K562 (cell line): ENCODE data around the gene LSM11. TPM values are rescaled to one million over a fixed set of nuclear protein-coding genes. Genes with fewer than 3 reads are reported as not detected.

Experiments used
- ATAC-seq: fragments of 200-7000 bp; cut with Tn5 transposase; 3 replicates; pipeline ENCODE4 v1.9.1; 2020; ENCODE audit warnings: moderate library complexity
- BruUV-seq: library from RNA; stranded (reverse); fragments of 400-500 nt; replicated peaks from 2 replicates; lab custom pipeline; 2021; lab: Mats Ljungman, UMichigan
- CTCF ChIA-PET: fragments of 300-600 bp; formaldehyde crosslinking; extraction: SDS; loops from one replicate; lab custom pipeline; 2021; ENCODE audit warnings: low intra/inter-chr PET ratio; lab: Yijun Ruan, JAX
- POLR2A ChIA-PET: fragments of 300-600, 350-650 bp; sonication (Branson Sonifier 250); formaldehyde crosslinking; extraction: SDS; loops from one replicate; lab custom pipeline; 2021; ENCODE audit warnings: antibody characterized with exemption, inconsistent platforms; lab: Yijun Ruan, JAX
- DNase-seq, 4 experiments: peaks; one replicate each; pipeline versions ENCODE4 v3.0.0 to v3.0.0-alpha.2; 2011 to 2018; ENCODE audit warnings: low spot score in 3 of 4, mixed read lengths in 3 of 4; ENCODE audit errors: extremely low read depth in 1 of 4
- FAIRE-seq: peaks from 2 replicates; lab custom pipeline; 2011; peaks lifted over from hg19 to GRCh38; lab: Jason Lieb, UNC
- H2AFZ ChIP-seq: 2 replicates; pipeline ENCODE4 v1.6.0; 2011; ENCODE audit warnings: low read depth, low read length, control low read depth, inconsistent platforms
- H3K27ac ChIP-seq: fragments of 200-600 bp; 3 replicates; pipeline ENCODE4 v1.8.0; 2011; ENCODE audit warnings: low read depth, mild to moderate bottlenecking, control low read depth, inconsistent platforms, low read length, moderate library complexity, mixed read lengths; ENCODE audit errors: extremely low read depth
- H3K27me3 ChIP-seq, 2 experiments: fragments of 300-600 bp in 1 of 2; 2 replicates in 1 of 2; 3 replicates in 1 of 2; pipeline versions ENCODE4 v1.6.0 to v1.8.0; 2011; ENCODE audit warnings: inconsistent platforms in 2 of 2, low read length in 2 of 2, mild to moderate bottlenecking in 1 of 2, mixed read lengths in 1 of 2, moderate library complexity in 1 of 2; ENCODE audit not compliant: control insufficient read depth in 2 of 2, insufficient read depth in 2 of 2
- H3K36me3 ChIP-seq: fragments of 300-600 bp; 3 replicates; pipeline ENCODE4 v1.8.0; 2011; ENCODE audit warnings: mild to moderate bottlenecking, low read length, inconsistent platforms; ENCODE audit not compliant: control insufficient read depth, insufficient read depth
- H3K4me1 ChIP-seq, 2 experiments: fragments of 200-600 bp in 1 of 2; replicated peaks in 1 of 2; 2 replicates in 1 of 2; 3 replicates in 1 of 2; pipeline versions ENCODE4 v1.5.1 to v1.8.0; 2011; ENCODE audit warnings: inconsistent platforms in 2 of 2, low read length in 2 of 2, mild to moderate bottlenecking in 1 of 2, mixed read lengths in 1 of 2, moderate library complexity in 1 of 2; ENCODE audit not compliant: control insufficient read depth in 2 of 2, insufficient read depth in 2 of 2
- H3K4me2 ChIP-seq: 2 replicates; pipeline ENCODE4 v1.6.1; 2011; ENCODE audit warnings: low read length, control low read depth, inconsistent platforms, mixed read lengths; ENCODE audit not compliant: insufficient read depth
- H3K4me3 ChIP-seq: fragments of 200-600 bp; sonication (generic), shearing (Covaris generic); 2 replicates; pipeline ENCODE4 v1.5.1; 2016; ENCODE audit warnings: control low read depth, inconsistent platforms
- H3K79me2 ChIP-seq: fragments of 200-600 bp; 3 replicates; pipeline ENCODE4 v1.8.0; 2011; ENCODE audit warnings: low read length, inconsistent platforms; ENCODE audit not compliant: control insufficient read depth, insufficient read depth
- H3K9ac ChIP-seq, 2 experiments: 2 replicates each; pipeline versions ENCODE4 v1.6.0 to v1.6.1; 2011; ENCODE audit warnings: low read depth in 2 of 2, low read length in 2 of 2, control low read depth in 1 of 2, inconsistent platforms in 1 of 2, mild to moderate bottlenecking in 1 of 2, mixed read lengths in 1 of 2; ENCODE audit not compliant: insufficient read depth in 1 of 2
- H3K9me1 ChIP-seq: one replicate; pipeline ENCODE4 v1.6.0; 2011; ENCODE audit warnings: inconsistent platforms, mild to moderate bottlenecking, low read length, moderate library complexity; ENCODE audit not compliant: control insufficient read depth, insufficient read depth
- H3K9me3 ChIP-seq: replicated peaks from 2 replicates; pipeline ENCODE4 v1.5.1; 2011; ENCODE audit warnings: low read depth, low read length, inconsistent platforms; ENCODE audit not compliant: control insufficient read depth, insufficient read depth
- H4K20me1 ChIP-seq: replicated peaks from 2 replicates; pipeline ENCODE4 v1.6.1; 2011; ENCODE audit warnings: low read length, inconsistent platforms, mixed read lengths; ENCODE audit not compliant: control insufficient read depth, insufficient read depth
- CEBPB ChIP-seq: fragments of 450-650 bp; IDR thresholded peaks from 2 replicates; pipeline ENCODE4 v1.6.1; 2016; ENCODE audit warnings: missing genetic modification characterization, missing compliant biosample characterization
- FOXA3 ChIP-seq, 2 experiments: fragments of 450-650 bp in 1 of 2; sonication (generic) in 1 of 2; formaldehyde crosslinking; IDR thresholded peaks in 1 of 2; conservative IDR thresholded peaks in 1 of 2; 2 replicates each; pipeline versions ENCODE4 v1.4.0 to v1.8.0; 2020 to 2022; ENCODE audit warnings: mild to moderate bottlenecking in 2 of 2, missing genetic modification reagents in 1 of 2
- MCM7 ChIP-seq, 2 experiments: fragments of 450-650 bp; IDR thresholded peaks; 2 replicates each; pipeline ENCODE4 v1.6.1; 2016 to 2018
- NFIC ChIP-seq: fragments of 450-650 bp; IDR thresholded peaks from 2 replicates; pipeline ENCODE4 v1.6.1; 2017; ENCODE audit warnings: mild to moderate bottlenecking, inconsistent platforms
- PCBP2 ChIP-seq: fragments of 200-400 bp; formaldehyde crosslinking; IDR thresholded peaks from 2 replicates; pipeline ENCODE4 v1.6.1; 2018; ENCODE audit warnings: low read length, low read depth, mild to moderate bottlenecking, moderate library complexity; ENCODE audit not compliant: poor library complexity, severe bottlenecking
- SAP30 ChIP-seq: fragments of 200-600 bp; sonication (generic); IDR thresholded peaks from 2 replicates; pipeline ENCODE4 v1.6.1; 2012; ENCODE audit warnings: borderline replicate concordance, low read depth, mild to moderate bottlenecking, moderate library complexity, low read length, control low read depth, inconsistent platforms; ENCODE audit not compliant: insufficient read depth, poor library complexity, severe bottlenecking
- WGBS: fragments of 100-300 bp; shearing (Covaris generic); methylation state at CpG from one replicate; pipeline ENCODE4 v1.1.6; 2016; ENCODE audit warnings: low coverage, mixed read lengths; ENCODE audit not compliant: insufficient coverage; ENCODE audit errors: missing lambda C conversion rate; 5-methylcytosine and 5-hydroxymethylcytosine counted together
- in situ Hi-C: fragments of 300-500 bp; cut with MboI; formaldehyde crosslinking; loops from 4 replicates; pipeline ENCODE4 v1.15.0; 2018; ENCODE audit warnings: inconsistent platforms, mixed read lengths
- intact Hi-C: fragments of 100-400 bp; cut with micrococcal nuclease; formaldehyde crosslinking; loops from 2 replicates; pipeline ENCODE4 v1.14.2; 2022
- polyA plus RNA-seq, 8 experiments: library from polyadenylated mRNA; depleted of rRNA in 4 of 8; stranded (reverse) in 5 of 8; unstranded in 3 of 8; fragments of >200 nt; fragmentation: Nextera tagmentation in 2 of 8; fragmentation: Illumina TruSeq in 1 of 8; extraction: Ambion mirVana in 2 of 8; extraction: Trizol in 1 of 8; gene quantifications; 2 replicates each; pipeline versions ENCODE4 v1.2.1 to v1.2.3, GENCODE V29; 2011 to 2014; ENCODE audit warnings: inconsistent platforms in 1 of 8, missing spikeins in 1 of 8
- total RNA-seq, 7 experiments: library from RNA; depleted of rRNA in 6 of 7; stranded (reverse); fragments of >200 nt in 6 of 7; fragmentation: Illumina TruSeq in 2 of 7; extraction: Trizol in 2 of 7; gene quantifications; 2 replicates each; pipeline versions ENCODE4 v1.2.1 to v1.2.3, GENCODE V29; 2011 to 2021; ENCODE audit warnings: low replicate concordance in 1 of 7
- TF ChIP-seq, protein P1 (sequence below), 3 experiments: fragments of 200-800 bp in 1 of 3; fragments of 250-450 bp in 1 of 3; fragments of 450-650 bp in 1 of 3; sonication (Bioruptor Pico) in 1 of 3; sonication (Bioruptor generic) in 1 of 3; formaldehyde crosslinking in 1 of 3; IDR thresholded peaks; 2 replicates each; pipeline versions ENCODE4 v1.6.1 to v1.8.0; 2016 to 2022; ENCODE audit warnings: mild to moderate bottlenecking in 2 of 3, missing genetic modification characterization in 2 of 3, missing compliant biosample characterization in 1 of 3, moderate library complexity in 1 of 3
- TF ChIP-seq, protein P2 (sequence below): fragments of 250-450 bp; sonication (Bioruptor Pico); IDR thresholded peaks from 2 replicates; pipeline ENCODE4 v1.8.0; 2021; ENCODE audit warnings: mild to moderate bottlenecking, moderate library complexity

The LSM11 gene
- total and polyA plus RNA-seq, 9 of the 15 experiments (the other 6 are each of a cell fraction or from before 2014, with no cell fraction given) = 1.8 to 9.4 (median 4.7) TPM

DNA sequence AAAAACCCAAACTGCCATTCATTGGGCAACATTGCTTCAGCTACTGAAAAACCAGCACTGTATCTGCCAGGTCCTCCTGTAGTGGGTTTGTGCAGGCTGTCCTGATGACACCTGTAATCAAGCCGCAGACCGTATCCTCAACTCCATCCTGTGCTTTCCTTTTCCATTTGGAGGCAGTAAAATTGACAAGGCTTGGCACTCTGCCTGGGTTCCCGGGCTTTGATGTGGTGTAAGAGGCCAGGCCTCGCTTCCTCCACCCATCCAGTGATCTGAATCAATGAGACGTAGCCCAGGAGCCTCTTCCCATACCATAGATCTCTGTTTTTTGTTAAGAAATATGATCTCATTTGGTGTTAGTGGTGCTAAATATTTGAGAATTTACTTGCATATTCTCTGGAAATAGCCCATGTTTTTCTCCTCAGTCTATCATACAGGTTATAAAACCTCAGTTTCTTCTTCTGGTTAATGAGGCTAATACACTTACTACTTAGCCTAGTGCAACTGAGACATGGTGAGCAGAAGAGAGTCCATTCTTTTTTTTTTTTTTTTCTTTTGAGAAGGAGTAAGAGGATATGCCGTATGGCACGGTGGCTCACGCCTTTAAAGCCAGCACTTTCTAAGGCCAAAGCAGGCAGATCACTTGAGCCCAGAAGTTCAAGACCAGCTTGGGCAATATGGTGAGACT is 34.8 kb downstream of the LSM11 start:
- Histone ChIP-seq H3K4me2 (no peak overlapping the region), H2AFZ (0 out of 2 replicates have a peak overlapping the region, but pooled peaks have one; percentile 23), H3K9me1 (no peaks in the 10 kb centered on the region), H4K20me1 (no peaks in the 10 kb centered on the region), H3K4me1 (no peaks in the 10 kb centered on the region), H3K9me3 (no peaks in the 10 kb centered on the region), H3K27ac (no peak overlapping the region), H3K36me3 (no peaks in the 10 kb centered on the region), H3K9ac (no peak overlapping the region; a peak in 1 of 4 replicates), H3K27me3 (peaks cover 7 to 23% of the 10 kb centered on the region in 2 experiments; a peak in 4 of 5 replicates), H3K4me3 (no peak overlapping the region), H3K79me2 (no peaks in the 10 kb centered on the region)
- 6% methylated on average over 7 of the region's 8 CpGs for WGBS
- BruUV-seq = no TSS peak
- ATAC-seq = peak; percentile 25; the same call in 2 of the 3 replicates
- in situ Hi-C loops (no loop called here), intact Hi-C loops (no loop called here)
- DNase-seq = peak in 1 of 4 experiments; percentile 17
- TF ChIP-seq NFIC (0 out of 2 replicates have a peak, but pooled peaks have one; percentile 10), PCBP2 (no peak)
- POLR2A ChIA-PET = no interaction called here
- CTCF ChIA-PET = interaction anchor here (0.6 kb wide), 1 partner anchor 34 kb away, joined by 3 read pairs; no protein-coding TSS in a partner anchor
- FAIRE-seq = no peak

DNA sequence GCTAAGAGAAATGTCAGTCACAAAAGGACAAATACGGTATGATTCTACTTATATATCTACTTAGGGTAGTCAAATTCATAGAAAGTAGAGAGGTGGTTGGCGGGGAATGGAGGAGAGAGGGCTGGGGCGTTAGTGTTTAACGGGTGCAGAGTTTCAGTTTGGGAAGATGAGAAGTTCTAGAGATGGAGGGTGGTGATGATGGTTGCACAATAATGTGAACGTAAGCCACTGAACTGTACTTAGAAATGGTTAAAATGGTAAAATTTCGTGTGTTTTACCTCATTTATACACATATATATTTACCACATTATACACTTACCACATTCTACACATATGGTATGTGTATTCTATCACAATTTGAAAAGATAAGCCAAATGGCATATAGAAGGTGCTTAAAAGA is 35.7 kb downstream of the LSM11 start:
- 5% methylated on average over 6 of the region's 6 CpGs for WGBS
- BruUV-seq = no TSS peak
- FAIRE-seq = no peak
- TF ChIP-seq, protein P1, sequence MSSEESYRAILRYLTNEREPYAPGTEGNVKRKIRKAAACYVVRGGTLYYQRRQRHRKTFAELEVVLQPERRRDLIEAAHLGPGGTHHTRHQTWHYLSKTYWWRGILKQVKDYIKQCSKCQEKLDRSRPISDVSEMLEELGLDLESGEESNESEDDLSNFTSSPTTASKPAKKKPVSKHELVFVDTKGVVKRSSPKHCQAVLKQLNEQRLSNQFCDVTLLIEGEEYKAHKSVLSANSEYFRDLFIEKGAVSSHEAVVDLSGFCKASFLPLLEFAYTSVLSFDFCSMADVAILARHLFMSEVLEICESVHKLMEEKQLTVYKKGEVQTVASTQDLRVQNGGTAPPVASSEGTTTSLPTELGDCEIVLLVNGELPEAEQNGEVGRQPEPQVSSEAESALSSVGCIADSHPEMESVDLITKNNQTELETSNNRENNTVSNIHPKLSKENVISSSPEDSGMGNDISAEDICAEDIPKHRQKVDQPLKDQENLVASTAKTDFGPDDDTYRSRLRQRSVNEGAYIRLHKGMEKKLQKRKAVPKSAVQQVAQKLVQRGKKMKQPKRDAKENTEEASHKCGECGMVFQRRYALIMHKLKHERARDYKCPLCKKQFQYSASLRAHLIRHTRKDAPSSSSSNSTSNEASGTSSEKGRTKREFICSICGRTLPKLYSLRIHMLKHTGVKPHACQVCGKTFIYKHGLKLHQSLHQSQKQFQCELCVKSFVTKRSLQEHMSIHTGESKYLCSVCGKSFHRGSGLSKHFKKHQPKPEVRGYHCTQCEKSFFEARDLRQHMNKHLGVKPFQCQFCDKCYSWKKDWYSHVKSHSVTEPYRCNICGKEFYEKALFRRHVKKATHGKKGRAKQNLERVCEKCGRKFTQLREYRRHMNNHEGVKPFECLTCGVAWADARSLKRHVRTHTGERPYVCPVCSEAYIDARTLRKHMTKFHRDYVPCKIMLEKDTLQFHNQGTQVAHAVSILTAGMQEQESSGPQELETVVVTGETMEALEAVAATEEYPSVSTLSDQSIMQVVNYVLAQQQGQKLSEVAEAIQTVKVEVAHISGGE (CRISPR knock-in tag; IDR thresholded peaks at IDR 0.05) = no peak
- TF ChIP-seq SAP30 (no peak), CEBPB (tag) (peak; percentile 70; the same call in 1 of the 2 replicates), MCM7 (IDR thresholded peaks at IDR 0.05) (no peak), FOXA3 (CRISPR knock-in tag; conservative IDR thresholded peaks at IDR 0.05 in 1 of 2, IDR thresholded peaks at IDR 0.05 in 1 of 2) (no peak)
- TF ChIP-seq, protein P2, sequence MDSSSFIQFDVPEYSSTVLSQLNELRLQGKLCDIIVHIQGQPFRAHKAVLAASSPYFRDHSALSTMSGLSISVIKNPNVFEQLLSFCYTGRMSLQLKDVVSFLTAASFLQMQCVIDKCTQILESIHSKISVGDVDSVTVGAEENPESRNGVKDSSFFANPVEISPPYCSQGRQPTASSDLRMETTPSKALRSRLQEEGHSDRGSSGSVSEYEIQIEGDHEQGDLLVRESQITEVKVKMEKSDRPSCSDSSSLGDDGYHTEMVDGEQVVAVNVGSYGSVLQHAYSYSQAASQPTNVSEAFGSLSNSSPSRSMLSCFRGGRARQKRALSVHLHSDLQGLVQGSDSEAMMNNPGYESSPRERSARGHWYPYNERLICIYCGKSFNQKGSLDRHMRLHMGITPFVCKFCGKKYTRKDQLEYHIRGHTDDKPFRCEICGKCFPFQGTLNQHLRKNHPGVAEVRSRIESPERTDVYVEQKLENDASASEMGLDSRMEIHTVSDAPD (CRISPR knock-in tag) = no peak

More for the DNA sequence above, 35.7 kb downstream of the LSM11 start:
- Histone ChIP-seq H3K9ac (no peak overlapping the region), H3K27ac (no peak overlapping the region), H4K20me1 (no peaks in the 10 kb centered on the region), H3K27me3 (peaks cover 2 to 14% of the 10 kb centered on the region in 2 experiments; a peak in 4 of 5 replicates), H3K9me3 (no peaks in the 10 kb centered on the region), H3K4me3 (no peak overlapping the region), H3K4me2 (no peak overlapping the region), H3K9me1 (no peaks in the 10 kb centered on the region), H2AFZ (no peak overlapping the region), H3K79me2 (no peaks in the 10 kb centered on the region), H3K36me3 (no peaks in the 10 kb centered on the region), H3K4me1 (no peaks in the 10 kb centered on the region)
- POLR2A ChIA-PET = no interaction called here
- CTCF ChIA-PET = no interaction called here
- in situ Hi-C loops (no loop called here), intact Hi-C loops (no loop called here)
- no peak; the same call in 2 of the 3 replicates for ATAC-seq
- DNase-seq = no peak
